CD4-positive, alpha-beta T cell treated with Interleukin-21 for 1 hour (primary cell): Measurements from ENCODE around the gene TMEM150C.

ENCODE experiments used
- DNase-seq: peaks from one replicate; pipeline ENCODE4 v3.0.0-alpha.2; 2020

Gene TMEM150C

GRCh38 chr4:82561786-82562563 is at the start of gene TMEM150C:
Gene TMEM150C (minus strand): TSS chr4:82561988. CDS start chr4:82504657, 57,331 bp downstream.
- DNase-seq: no peak

GRCh38 chr4:82611527-82611926 is 49.7 kb upstream of the TMEM150C start:
- DNase-seq: no peak

- no peak for DNase-seq
These were observed 48.3 kb upstream of the TMEM150C start for GRCh38 chr4:82610041-82610440.

GRCh38 chr4:82606622-82607021 is 44.8 kb upstream of the TMEM150C start:
- DNase-seq: no peak

- DNase-seq: no peak
These were observed 42.7 kb upstream of the TMEM150C start for GRCh38 chr4:82604522-82604921.

- DNase-seq: no peak
These were observed 39.6 kb upstream of the TMEM150C start for GRCh38 chr4:82601242-82602015.

- DNase-seq: no peak
These were observed 37.5 kb upstream of the TMEM150C start for GRCh38 chr4:82599336-82599735.

GRCh38 chr4:82594456-82594855 is 32.7 kb upstream of the TMEM150C start:
- DNase-seq: no peak

- no peak for DNase-seq
These were observed 31.6 kb upstream of the TMEM150C start for GRCh38 chr4:82593411-82593810.

- no peak for DNase-seq
These were observed 30.9 kb upstream of the TMEM150C start for GRCh38 chr4:82592639-82593038.

GRCh38 chr4:82591592-82591991 is 29.8 kb upstream of the TMEM150C start:
- no peak for DNase-seq

- DNase-seq: no peak
These were observed 28.0 kb upstream of the TMEM150C start for GRCh38 chr4:82589756-82590155.

GRCh38 chr4:82588771-82589270 is 27.0 kb upstream of the TMEM150C start:
- no peak for DNase-seq

GRCh38 chr4:82587826-82588540 is 26.2 kb upstream of the TMEM150C start:
- no peak for DNase-seq

GRCh38 chr4:82585690-82586435 is 24.1 kb upstream of the TMEM150C start:
- no peak for DNase-seq

- no peak for DNase-seq
These were observed 23.1 kb upstream of the TMEM150C start for GRCh38 chr4:82584931-82585330.

- no peak for DNase-seq
These were observed 22.3 kb upstream of the TMEM150C start for GRCh38 chr4:82583897-82584587.

- DNase-seq: no peak
These were observed 18.1 kb upstream of the TMEM150C start for GRCh38 chr4:82579932-82580331.

- no peak for DNase-seq
These were observed 17.1 kb upstream of the TMEM150C start for GRCh38 chr4:82578935-82579334.

GRCh38 chr4:82577451-82577850 is 15.7 kb upstream of the TMEM150C start:
- no peak for DNase-seq

- DNase-seq: no peak
These were observed 7.9 kb upstream of the TMEM150C start for GRCh38 chr4:82569727-82570126.

- no peak for DNase-seq
These were observed 7.3 kb upstream of the TMEM150C start for GRCh38 chr4:82569076-82569475.
